Measurements from ENCODE around the gene NFASC.

GRCh38 chr1:204973449-204973848 is 102.8 kb downstream of the NFASC start:
- TF ChIP-seq CTCF (conservative IDR thresholded peaks at IDR 0.05; ENCODE audit: low read length) (no peak), EZH2phosphoT487 (IDR thresholded peaks at IDR 0.05; ENCODE audit: borderline replicate concordance, low read depth, low read length) (no peak)
